HG03175 (cell line): ENCODE data around the gene AIRE.

Experiments used
- ATAC-seq: cut with Tn5 transposase; IDR thresholded peaks from one replicate; pipeline ENCODE4 v1.9.1; 2021; ENCODE audit warnings: mild to moderate bottlenecking, moderate library complexity; ENCODE audit not compliant: unreplicated experiment

The AIRE gene

DNA sequence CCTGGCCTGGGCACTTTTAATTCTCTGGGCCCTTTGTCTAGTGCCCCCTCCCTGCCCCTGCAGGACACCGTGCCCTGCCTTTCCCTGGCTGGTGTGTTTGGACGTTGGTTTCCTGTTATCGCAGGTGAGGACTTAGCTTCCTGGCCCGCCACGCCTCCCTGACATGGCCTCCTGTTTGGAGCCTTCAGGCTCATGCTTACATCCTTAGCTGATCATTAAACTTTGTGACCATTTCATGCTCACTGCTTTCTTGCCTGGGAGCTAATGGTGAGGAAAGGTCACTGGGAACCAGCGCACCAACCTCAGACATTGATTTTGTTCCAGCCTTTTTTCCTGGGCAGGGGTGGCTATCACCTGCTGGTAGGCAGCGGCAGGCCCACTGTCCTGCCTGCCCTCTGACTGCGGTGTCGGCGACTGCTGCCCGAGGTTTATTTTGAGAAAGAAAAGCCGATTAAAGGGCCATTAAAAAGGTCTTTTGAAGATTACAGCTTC lies 17.9 kb downstream of the AIRE start:
- ATAC-seq: no peak

DNA sequence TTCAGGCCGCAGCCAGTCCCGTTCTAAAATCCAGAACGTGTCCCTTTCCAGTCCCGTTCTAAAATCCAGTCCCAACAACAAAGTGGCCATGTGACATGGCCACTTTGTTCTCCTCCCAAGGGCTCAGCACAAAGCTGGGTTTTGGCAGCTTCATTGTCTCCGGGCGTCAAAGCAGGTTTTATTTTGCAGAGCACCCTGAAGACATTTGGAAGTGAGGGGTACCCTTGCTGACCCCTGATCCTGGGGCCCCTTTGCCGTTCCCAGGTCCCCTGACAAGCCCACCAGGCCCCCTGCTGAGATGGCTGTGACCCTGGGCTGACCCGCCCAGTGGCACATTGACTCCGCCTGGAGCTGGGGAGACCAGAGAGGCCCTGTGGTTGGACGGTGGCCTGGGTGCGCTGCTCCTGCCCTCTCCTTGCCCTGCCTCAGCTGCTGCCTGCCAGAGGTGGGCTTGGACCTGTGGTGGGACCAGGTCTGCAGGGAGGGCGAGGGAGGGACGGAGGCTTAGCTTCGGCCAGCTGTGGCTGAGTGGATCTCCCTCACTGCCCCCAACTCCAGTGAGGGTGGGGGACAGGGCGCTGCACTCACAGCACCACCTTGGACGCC lies 18.4 kb downstream of the AIRE start:
- ATAC-seq: no peak

DNA sequence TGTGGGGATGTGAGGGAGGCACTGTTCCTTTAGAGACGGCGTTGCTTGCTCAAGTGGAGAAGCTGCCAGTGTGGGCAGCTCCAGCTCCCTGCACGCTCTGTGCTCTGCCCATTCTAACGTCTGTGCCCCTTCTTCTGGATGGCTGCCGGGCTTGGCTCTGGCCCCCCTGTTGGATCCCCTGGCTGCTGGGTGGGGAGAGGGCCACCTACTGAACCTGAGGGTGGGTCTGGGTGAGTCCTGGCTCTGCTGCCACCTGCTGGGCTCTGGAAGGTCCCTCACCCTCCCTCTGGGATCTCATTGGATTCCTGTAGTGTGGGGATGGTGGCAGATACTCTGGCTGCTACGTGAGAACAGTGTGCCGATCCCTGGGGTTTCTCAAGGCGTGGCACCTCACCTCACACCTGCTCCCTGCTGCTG lies 19.2 kb downstream of the AIRE start:
- ATAC-seq: no peak

DNA sequence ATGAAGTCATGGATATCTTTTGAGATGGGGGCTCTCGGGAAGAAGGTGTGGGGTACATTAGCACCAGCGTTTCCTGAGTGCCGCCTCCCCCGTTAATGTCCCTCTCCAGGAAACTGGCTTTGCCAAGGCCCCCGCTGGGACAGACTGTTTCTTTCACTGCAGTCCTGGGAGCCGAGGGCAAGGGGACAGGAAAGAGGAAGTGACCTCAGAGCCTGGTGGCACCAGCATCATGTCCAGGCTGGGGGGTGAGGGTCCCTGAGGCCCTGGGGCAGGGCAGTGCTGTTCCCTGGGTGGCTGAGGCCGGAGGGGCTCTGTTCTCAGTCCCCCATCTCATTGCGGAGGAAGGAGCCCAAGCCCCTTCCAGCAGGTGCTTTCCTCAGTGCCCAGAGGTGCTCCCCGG lies 20.0 kb downstream of the AIRE start:
- no peak for ATAC-seq

DNA sequence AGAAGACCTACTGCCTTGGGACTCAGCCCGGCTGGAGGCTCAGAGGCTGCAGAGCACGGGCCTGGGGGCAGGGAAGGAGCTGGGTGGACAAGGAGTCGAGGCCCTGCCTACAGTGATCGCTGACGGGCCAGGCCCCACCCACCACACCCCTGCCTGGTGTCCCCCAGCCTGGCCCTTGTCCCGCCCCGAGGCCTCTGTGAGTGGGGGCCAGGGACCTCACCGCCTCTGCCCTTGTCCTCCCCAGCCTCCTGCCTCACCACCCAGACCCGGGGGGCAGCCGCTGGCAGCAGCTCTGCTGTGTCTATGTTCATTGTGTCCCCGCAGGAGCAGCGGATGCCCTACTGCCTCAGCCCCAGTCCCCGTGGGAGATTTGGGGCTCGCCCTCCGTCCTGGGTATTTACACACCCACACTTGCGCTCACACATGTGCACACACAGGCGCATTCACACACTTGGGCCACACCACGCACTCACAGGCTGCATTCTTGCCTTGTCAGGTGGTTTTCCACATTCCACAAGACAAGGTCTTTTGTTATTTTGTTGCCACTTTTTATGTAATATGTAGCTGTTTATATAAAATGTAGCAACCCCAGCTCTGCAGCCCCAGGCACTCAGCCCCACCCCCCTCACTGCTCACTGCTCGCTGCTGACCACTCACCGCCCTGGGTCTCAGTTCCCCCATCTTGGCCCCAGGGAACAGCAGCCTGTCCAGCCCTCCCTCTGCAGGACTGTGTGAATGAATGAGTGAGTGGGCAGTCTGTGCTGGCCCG lies 21.4 kb downstream of the AIRE start:
- no peak for ATAC-seq

DNA sequence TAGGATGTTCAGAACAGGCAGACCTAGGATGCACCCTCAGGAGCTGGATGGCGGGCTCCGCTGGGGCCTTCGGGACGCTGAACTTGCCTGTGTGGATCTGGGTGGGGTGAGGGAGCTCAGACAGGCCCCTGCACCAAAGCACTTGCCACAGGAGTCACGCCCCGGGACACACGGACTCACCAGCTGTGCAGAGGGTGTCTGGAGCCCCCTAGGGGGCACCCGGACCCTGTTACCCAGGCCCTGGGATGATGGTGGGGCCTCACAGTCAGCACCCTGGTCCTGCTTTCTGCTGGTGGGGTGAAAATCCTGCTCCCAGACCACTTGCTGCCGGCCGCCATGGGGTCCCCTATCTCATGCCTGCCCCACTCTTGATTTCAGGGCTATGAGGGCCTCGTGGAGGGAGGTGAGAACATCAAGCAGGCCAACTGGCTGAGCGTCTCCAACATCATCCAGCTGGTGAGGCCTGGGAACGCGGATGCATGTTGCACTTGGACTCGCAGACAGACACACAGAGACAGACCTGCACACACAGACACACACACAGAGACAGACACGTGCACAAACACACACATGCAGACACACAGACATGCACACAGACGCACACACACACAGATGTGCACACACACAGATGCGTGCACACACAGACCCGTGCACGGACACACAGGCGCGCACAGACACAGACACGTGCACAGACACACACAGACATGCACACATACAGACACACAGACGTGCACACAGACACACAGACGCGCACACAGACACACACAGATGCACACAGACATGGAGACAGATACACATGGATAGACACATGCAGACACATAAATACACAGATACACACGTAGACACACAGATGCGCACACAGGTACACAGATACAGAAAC lies 25.2 kb downstream of the AIRE start:
- ATAC-seq: no peak

DNA sequence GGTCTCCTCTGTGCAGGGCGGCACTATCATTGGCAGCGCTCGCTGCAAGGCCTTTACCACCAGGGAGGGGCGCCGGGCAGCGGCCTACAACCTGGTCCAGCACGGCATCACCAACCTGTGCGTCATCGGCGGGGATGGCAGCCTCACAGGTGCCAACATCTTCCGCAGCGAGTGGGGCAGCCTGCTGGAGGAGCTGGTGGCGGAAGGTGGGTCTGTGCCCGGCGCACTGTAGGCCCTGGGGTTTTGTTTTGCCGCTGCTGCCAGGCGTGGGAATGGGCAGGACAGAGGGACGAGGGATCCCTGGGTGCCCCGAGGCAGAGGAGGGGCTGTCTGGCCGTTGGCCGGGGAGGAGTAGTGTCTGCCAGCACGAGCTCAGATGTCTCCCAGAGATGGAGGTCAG lies 26.4 kb downstream of the AIRE start:
- no peak for ATAC-seq

DNA sequence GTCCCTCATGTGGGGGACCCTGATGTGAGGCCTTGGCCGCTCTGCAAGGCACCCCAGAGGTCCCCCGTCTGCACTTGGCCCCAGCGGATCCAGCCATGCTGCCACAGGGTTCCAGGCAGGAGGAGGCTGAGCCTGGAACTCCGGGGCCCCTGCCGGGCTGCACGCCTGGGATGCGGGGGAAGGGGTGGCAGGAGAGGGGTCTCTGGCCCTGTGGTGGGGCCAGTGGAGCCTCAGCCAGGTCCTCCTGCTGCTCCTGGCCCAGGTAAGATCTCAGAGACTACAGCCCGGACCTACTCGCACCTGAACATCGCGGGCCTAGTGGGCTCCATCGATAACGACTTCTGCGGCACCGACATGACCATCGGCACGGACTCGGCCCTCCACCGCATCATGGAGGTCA lies 27.0 kb downstream of the AIRE start:
- ATAC-seq: no peak

DNA sequence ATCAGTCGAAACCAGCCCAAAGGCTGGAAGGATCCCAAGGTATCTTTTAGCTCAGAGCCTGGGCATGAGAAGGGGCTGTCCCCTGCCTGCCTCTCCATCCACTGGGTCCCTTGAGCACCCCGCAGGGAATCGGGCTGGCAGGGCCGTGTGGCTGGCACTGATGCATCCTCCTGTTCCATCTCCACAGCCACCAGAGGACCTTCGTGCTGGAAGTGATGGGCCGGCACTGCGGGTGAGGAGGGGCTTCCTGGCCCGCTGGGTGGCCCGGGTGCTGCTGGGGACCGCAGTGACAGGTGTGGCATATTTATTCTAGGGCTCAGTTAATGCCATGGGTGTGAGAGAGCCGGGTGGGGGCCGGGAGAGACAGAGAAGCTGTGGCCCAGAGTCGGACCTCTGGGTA lies 27.8 kb downstream of the AIRE start:
- no peak for ATAC-seq

DNA sequence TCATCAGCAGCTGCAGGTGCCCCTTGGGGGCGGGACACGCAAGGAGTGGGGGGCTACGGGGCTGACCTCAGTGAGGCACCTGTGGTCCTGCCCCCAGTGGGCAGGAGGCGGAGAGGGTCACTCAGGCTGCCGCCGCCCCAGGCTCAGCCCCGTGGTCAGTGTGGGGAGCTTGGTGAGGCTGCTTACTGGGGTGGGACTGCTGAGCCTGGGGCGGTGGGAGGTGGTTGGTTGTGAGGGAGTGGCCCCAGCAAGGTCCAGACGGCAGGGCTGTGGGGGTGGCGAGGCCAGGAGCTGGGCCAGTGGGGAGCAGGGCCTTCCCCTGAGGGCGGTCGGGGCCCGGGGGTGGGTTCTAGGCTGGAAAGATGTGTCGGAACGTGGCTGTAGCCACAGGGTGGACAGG lies 28.5 kb downstream of the AIRE start:
- no peak for ATAC-seq

DNA sequence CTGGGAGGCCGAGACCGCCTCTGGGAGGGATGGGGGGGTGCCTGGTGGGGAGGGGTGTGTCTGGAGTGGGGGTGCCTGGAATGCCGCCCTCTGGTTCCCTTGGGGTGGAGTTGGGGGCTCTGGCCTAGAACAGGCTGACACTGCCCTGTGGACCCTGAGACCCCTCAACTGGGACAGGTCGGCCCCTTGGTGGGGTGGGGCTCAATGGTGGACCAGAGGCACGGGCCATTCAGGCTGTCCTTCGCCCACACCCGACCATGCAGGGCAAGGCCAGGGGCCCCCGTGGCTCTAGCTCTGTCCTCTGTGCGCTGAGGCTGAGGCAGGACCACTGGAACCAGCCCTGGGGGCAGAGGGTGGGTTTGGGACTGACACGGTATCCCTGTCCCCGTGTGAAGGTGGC lies 28.9 kb downstream of the AIRE start:
- no peak for ATAC-seq

DNA sequence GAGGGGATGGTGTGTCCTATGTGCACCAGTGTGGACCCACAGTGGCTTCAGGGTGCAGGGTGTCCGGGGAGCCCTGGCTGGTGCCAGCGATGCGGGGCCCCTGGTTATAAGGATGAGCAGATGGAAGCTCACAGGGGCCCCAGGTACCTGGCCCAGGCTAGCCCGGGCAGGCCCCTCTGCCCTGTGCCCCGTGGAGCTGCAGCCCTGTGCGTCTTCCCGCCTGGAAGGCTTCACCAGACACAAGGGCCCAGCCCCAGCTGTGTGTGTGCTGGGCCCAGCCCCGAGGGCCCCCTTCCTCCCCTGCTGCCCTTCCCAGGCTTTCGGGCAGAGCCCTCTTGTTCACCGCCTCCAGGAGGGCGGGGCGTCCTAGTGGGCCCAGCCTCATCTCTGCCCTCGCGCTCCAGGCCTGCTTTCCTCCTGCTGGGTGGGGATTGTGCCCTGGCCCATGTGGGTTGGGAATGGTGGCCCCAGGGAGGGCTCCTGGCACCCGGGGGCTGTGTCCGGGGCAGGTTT lies 30.1 kb downstream of the AIRE start:
- no peak for ATAC-seq

DNA sequence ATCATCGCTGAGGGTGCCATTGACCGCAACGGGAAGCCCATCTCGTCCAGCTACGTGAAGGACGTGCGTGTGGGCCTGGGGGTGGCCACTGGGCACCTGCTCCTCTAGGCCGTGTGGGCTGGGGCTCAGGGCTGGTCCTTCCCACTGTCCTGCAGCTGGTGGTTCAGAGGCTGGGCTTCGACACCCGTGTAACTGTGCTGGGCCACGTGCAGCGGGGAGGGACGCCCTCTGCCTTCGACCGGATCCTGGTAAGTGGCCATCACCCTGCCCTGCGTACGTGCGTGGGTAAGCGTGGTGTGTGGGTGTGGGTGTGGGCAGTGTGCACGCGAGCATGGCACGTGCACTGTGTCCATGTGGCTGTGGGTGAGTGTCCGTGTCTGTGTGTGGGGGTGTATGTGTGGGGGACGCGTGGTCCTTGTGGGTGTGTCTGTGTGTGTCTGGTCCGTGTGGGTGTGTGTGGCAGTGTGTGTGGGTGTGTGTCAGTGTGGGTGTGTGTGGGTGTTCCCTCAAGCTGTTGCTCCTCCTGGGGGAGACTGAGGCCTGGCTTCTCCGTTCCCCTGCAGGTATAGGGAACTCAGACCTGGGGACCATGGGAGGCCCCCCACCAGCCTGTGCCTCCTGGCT lies 30.7 kb downstream of the AIRE start:
- ATAC-seq: no peak

DNA sequence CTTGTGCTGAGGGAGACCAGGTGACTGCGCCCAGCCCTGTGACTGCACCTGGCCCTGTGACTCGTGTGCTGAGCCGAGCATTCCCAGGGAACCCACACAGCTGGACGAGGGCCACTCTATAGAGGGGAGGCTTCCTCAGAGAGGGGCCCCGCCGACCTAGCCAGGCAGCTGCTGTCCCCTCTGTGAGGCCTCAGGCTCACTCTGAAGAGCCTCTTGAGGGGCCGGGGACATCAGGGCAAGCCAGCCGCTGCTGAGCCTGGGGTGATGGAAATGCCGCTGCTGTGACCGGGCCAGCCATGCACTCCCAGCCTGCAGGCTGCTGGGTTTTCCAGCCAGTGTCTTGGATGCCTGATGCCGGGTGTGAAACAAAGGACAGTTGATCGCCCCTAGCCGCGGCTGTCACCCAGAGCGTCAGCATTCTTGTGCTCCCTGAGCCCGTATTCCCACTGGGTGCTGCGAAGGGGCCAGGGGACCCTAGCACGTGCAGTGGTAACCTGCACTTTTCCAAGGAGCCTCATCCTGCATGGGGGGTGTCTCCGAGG lies 31.6 kb downstream of the AIRE start:
- ATAC-seq: no peak

DNA sequence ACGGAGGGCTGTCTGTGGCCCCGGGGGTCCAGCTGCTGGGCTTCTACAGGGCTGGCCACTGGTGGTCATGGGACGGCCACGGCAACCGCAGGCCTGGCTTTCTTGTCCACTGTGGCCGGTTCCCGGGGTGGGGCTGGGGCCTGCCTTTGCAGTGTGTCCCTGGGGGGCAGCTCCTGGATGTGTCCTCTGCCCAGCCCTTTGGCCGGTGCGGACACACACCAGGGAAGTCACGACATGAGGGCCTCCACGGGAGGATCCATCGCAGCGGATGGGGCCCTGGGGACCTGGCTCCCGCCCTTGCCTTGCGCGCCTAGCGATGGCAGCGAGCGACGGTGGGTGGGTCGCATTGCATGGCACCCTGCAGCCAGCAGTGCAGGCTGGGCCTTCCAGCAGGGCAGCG lies 32.2 kb downstream of the AIRE start:
- no peak for ATAC-seq

DNA sequence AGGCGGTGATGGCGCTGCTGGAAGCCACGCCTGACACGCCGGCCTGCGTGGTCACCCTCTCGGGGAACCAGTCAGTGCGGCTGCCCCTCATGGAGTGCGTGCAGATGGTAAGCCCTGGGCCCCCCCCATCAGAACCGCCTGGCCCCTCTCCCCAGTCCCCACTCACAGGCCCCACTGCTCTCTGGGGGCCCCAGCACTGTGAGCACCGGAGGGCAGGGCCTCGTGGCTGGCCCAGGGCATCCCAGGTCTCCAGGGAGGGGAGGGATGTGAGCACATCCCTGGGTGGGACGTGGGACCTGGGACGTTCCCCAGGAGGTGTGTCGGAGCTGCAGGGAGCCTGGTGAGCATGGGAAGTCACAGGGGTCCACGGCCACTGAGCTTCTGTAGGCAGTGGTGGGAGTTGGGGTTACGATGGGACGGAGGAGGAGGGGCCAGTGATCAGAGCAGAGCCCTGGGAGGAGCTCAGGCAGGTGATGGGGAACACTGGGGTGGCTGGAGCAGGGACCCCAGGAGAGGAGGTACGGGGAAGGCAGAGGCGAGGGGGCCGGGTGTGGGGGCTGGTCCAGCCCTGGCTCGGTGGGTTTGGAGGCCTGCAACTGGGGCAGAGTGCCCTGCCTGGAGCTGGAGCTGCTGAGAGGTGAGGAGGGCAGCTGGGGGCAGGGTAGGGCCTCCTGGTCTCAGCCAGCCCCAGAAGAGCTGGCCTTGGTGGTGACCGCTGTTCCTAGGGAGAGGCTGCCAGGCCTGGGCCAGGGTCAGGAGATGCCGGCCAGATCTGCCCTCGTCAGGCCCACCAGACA lies 33.0 kb downstream of the AIRE start:
- no peak for ATAC-seq

DNA sequence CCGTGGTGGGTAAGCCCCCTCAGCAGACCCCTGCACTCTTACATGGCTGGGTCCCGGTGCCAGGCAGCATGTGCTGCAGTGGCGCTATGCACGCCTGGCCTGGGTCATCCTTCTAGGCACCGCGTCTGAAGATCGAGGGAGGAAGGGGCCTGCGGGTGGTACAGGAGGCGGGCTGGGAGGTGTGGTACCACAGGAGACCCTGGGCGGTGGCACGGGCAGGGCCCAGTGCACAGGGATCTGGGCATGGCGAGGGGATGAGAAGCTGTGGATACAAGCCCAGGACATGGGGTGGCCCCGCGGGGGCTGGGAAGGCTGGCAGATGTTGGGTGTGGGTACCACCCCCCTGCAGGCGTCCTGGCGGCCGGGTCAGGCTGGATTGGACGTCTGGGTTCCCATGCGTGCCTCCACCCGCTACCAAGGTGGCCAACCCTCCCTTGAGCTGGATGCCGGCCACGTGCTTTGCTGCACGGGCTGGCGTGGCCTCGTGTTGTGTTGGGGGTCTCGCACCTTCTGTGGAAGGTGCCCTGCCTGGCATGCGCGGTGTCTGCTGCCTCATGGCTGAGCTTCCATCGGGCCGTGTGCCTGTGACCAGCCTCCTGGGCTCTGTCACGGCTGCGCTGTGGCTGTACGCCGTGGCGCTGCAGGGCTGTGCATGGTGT lies 33.9 kb downstream of the AIRE start:
- ATAC-seq: no peak

DNA sequence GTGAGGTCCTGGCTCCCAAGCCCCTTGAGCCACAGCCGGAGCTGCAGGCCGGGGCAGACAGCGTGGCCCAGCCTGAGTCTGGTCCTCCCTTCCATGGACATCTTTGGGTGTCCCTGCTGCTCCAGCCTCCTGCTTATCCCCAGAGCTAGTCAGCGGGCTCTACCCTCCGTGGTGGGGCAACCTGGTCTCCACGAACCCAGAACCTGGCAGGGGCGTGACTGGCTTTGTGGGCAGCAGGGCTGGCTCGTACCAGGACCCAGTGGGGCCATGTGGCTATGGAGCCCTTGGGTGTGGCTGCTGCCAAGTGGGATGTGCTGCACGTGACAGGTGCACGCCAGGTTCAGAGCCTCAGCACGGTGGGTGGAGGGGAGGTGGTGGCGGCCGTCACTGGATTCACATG lies 35.2 kb downstream of the AIRE start:
- no peak for ATAC-seq

DNA sequence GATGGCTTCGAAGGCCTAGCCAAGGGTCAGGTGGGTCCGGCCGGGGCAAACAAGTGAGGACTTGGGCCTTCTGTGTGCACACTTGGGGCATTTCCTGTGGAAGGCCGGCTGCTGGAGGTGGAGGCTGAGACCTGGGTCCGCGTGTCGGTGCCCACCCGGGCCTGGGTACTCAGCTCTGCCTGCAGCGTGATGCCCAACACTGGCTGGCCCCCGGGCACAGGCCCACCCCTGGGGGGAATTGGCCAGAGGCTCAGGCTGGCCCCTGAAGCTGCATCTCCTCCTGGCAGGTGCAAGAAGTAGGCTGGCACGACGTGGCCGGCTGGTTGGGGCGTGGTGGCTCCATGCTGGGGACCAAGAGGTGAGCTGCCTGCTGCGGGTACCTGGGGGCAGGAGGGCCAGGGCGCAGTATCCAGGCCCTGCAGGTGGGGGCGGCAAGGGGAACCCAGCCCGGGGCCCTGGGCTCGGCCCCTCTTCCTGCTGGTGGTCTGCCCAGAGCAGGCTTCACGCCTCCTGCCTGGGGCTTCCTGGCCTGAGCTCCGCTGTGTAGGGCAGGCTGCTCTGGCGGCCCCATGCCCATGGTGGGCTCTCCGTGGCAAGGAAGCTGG lies 36.3 kb downstream of the AIRE start:
- ATAC-seq: no peak
